ENCODE measurements around the gene ALDOA. TPM values are rescaled to one million over a fixed set of nuclear protein-coding genes. Genes with fewer than 3 reads are reported as not detected.
"Not testable (repeated sequence)": the region's sequence is repeated elsewhere in the genome, so short reads cannot be mapped to it uniquely, and the experiment has no call there.

ALDOA gene
- total RNA-seq, 1 donor from 2014 or later: 1,121 TPM

GRCh38 chr16:30114411-30114810 lies 48.9 kb downstream of the ALDOA start:
- DNase-seq (ENCODE audit: extremely low read depth, low read depth, low spot score): no peak

- DNase-seq (ENCODE audit: extremely low read depth, low read depth, low spot score): not testable (repeated sequence)
Measured at GRCh38 chr16:30114833-30115232, 49.3 kb downstream of the ALDOA start.

DNA sequence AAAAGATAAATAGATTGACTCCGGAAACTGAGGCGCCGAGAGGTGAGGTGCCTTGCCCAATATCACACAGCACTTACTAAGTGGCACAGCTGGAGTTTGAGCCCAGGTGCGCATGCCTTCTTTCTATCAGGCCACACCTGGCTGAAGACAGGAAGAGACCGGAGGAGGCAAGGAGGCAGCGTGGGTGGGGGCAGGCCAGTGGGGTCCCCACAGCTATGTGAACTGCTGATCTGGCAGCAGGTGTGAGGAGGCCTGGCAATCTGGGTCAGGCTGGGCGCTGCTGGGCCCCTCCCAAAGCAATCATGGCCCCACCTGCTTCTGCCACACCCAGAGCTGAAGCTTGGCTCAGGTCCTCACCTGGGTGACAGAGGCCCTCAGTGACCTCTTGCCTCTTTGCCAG lies 49.7 kb downstream of the ALDOA start:
- DNase-seq (ENCODE audit: extremely low read depth, low read depth, low spot score): no peak

DNA sequence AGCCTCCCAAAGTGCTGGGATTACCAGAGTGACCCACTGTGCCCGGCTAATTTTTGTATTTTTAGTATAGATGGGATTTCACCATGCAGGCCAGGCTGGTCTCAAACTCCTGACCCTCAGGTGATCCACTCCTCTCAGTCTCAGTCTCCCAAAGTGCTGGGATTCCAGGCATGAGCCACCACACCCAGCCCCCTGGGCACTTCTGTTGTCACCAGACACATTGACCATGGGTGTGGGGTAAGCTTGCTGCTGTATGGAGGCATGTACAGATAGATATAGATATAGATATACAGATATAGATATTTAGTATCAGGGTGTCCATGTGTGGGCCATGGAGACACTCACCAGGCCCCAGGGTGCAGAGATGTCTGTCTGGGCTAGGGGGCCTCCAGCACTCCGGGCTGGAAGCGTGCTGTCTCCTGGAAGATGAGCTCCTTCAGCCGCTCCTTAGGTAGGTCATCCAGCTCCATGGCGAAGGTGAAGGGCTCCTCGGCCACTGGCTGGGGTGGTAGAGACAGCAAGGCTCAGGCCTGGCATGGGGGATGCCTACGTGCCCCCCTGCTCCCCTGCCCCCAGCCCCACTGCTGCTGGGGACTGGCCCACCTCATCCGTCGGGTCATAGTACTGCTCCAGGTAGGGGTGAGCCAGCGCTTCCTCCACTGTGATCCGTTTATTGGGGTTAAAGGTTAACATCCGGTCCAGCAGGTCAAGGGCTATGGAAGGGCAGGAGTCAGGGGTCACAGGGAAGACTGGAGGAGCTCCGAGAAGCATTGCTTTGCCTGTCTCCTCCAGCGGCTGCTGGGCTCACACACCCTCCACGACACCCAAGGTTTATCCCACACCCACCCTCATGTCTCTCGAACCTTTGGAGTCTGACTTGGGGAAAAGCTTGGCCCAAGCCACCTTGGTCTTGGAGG lies 51.0 kb downstream of the ALDOA start:
- DNase-seq (ENCODE audit: extremely low read depth, low read depth, low spot score): no peak

DNA sequence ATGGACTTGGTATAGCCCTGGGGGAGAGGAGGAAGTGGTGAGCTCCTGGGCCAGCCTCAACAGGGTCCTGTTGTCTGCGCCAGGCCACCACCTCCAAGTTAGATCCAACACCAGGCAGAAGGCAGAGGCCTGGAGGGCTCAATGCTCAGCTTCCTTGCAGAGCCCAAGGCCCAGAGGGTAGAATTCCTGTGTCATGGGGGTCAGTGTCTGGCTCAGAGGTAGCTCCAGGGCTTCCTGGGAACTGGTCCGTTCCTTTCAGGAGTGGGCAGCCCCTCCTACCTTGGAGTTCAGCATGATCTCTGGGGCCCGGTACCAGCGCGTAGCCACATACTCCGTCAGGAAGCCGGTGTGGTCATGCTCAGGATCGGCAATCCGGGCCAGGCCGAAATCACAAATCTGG lies 52.2 kb downstream of the ALDOA start:
- DNase-seq (ENCODE audit: extremely low read depth, low read depth, low spot score): no peak

GRCh38 chr16:30119428-30119827 lies 53.9 kb downstream of the ALDOA start:
- no peak for DNase-seq (ENCODE audit: extremely low read depth, low read depth, low spot score)

Other genes starting within 250 kb of the ALDOA start
- 12.8 and 33.7 TPM in 2 replicates for gene PAGR1, start 249.6 kb upstream of the ALDOA start, total RNA-seq
- 238 and 283 TPM in 2 replicates for gene MVP, start 245.3 kb upstream of the ALDOA start, total RNA-seq
- gene CDIPT, start 202.5 kb upstream of the ALDOA start, total RNA-seq: 90.4 and 91.4 TPM in 2 replicates
- 6.9 and 9.8 TPM in 2 replicates for gene SEZ6L2, start 166.2 kb upstream of the ALDOA start, total RNA-seq
- 1.3 and 4.4 TPM in 2 replicates for gene ASPHD1, start 165.3 kb upstream of the ALDOA start, total RNA-seq
- gene KCTD13, start 139.5 kb upstream of the ALDOA start, total RNA-seq: 23.7 and 36.2 TPM in 2 replicates
- gene TMEM219, start 103.7 kb upstream of the ALDOA start, total RNA-seq: 151 and 167 TPM in 2 replicates
- gene TAOK2, start 91.9 kb upstream of the ALDOA start, total RNA-seq: 97.8 and 130 TPM in 2 replicates
- 7.7 and 9.6 TPM in 2 replicates for gene HIRIP3, start 70.1 kb upstream of the ALDOA start, total RNA-seq
- 55.1 and 77.5 TPM in 2 replicates for gene INO80E, start 69.5 kb upstream of the ALDOA start, total RNA-seq
- 0.06 and 0.10 TPM in 2 replicates for gene DOC2A, start 54.7 kb upstream of the ALDOA start, total RNA-seq
- not detected in 2 replicates for gene C16orf92, start 42.6 kb upstream of the ALDOA start, total RNA-seq
- 0.82 TPM in 1 of 2 replicates, not detected in the other for gene TLCD3B, start 34.5 kb upstream of the ALDOA start, total RNA-seq
- gene PPP4C, start 10.2 kb downstream of the ALDOA start, total RNA-seq: 117 and 121 TPM in 2 replicates
- 0.41 and 0.58 TPM in 2 replicates for gene TBX6, start 26.2 kb downstream of the ALDOA start, total RNA-seq
- 26.1 and 52.7 TPM in 2 replicates for gene YPEL3, start 30.5 kb downstream of the ALDOA start, total RNA-seq
- gene GDPD3, start 47.8 kb downstream of the ALDOA start, total RNA-seq: 0.82 and 5.3 TPM in 2 replicates
- 84.0 and 84.8 TPM in 2 replicates for gene MAPK3, start 57.5 kb downstream of the ALDOA start, total RNA-seq
- 1.5 and 3.0 TPM in 2 replicates for gene CORO1A, start 117.8 kb downstream of the ALDOA start, total RNA-seq
- 223 and 376 TPM in 2 replicates for gene BOLA2B, start 127.9 kb downstream of the ALDOA start, total RNA-seq
- 62.4 and 113 TPM in 2 replicates for gene SLX1A, start 128.1 kb downstream of the ALDOA start, total RNA-seq
- gene SULT1A3, start 133.5 kb downstream of the ALDOA start, total RNA-seq: 10.2 and 19.4 TPM in 2 replicates
- gene NPIPB13, start 182.7 kb downstream of the ALDOA start, total RNA-seq: 0.47 and 1.5 TPM in 2 replicates

Data from glomerular endothelial cell (primary cell).